ENCODE results near the gene GLIPR1L2.

- TF ChIP-seq, protein P1, sequence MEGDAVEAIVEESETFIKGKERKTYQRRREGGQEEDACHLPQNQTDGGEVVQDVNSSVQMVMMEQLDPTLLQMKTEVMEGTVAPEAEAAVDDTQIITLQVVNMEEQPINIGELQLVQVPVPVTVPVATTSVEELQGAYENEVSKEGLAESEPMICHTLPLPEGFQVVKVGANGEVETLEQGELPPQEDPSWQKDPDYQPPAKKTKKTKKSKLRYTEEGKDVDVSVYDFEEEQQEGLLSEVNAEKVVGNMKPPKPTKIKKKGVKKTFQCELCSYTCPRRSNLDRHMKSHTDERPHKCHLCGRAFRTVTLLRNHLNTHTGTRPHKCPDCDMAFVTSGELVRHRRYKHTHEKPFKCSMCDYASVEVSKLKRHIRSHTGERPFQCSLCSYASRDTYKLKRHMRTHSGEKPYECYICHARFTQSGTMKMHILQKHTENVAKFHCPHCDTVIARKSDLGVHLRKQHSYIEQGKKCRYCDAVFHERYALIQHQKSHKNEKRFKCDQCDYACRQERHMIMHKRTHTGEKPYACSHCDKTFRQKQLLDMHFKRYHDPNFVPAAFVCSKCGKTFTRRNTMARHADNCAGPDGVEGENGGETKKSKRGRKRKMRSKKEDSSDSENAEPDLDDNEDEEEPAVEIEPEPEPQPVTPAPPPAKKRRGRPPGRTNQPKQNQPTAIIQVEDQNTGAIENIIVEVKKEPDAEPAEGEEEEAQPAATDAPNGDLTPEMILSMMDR (IDR thresholded peaks at IDR 0.05 in 2 of 3, conservative IDR thresholded peaks at IDR 0.05 in 1 of 3; ENCODE audit: borderline replicate concordance in 1 of 3, insufficient read depth in 1 of 3, low read depth in 2 of 3, low read length in 2 of 3) = no peak
- no peak for TF ChIP-seq ZNF274 (IDR thresholded peaks at IDR 0.05; ENCODE audit: low read depth, low read length)
- TF ChIP-seq POLR2A (IDR thresholded peaks at IDR 0.05; ENCODE audit: borderline replicate concordance, extremely low read depth, insufficient read depth, insufficient read length) = no peak
- no peak for TF ChIP-seq JUND (IDR thresholded peaks at IDR 0.05)
Measured at GRCh38 chr12:75459755-75460154, 68.9 kb downstream of the GLIPR1L2 start.
